Measurements from ENCODE around the gene PTPN21. TPM values are rescaled to one million over a fixed set of nuclear protein-coding genes. Genes with fewer than 3 reads are reported as not detected.

The PTPN21 gene
- total and polyA plus RNA-seq, 4 donors: 2.1 to 7.2 (median 3.1) TPM

DNA sequence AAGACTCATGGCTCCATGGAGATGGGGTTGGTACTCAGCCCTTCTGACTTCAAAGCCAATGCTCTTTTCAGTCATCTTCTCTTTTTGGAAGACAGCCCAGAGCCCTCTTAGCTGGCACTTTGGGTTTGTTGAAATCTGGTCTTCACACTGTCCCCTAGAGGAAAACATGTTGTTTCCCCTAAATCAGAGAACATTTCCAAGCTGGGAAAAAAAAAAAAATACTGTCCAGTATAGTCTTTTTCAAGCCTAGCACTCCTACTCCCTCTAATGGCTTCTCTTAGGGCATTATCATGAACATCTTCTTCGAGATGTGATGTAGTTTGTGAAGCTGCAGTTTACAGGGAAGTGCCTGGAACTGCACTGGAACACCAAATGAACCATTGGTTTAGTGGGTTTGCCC is 5.0 kb upstream of the PTPN21 start (continued):
- TF ChIP-seq ZBTB33 (IDR thresholded peaks at IDR 0.05): no peak
- no peak for TF ChIP-seq GABPA (IDR thresholded peaks at IDR 0.05 in 1 of 2, conservative IDR thresholded peaks at IDR 0.05 in 1 of 2)
- TF ChIP-seq YY1 (IDR thresholded peaks at IDR 0.05): no peak

DNA sequence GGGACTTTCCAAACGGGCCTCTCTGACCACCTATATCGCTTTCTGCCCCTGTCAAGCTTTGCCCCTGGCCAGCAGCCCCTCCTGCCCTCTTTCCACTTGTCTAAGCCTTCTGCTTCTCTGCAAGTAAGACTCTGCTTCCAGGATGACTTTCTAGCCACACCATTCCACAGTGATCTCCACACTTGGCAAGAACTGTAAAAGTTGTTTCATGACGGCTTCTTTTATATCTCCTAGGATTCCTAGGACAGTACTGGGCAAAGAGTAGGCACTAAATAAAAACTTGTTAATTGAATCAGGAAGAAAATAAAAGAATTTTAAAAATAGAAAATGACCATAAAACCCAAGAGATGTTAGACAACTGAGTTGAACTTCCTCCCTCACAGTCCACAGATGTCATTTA is 1.8 kb upstream of the PTPN21 start:
- no peaks in the 10 kb centered on the region for H3K27me3 ChIP-seq (ENCODE audit: control insufficient read depth in 4 of 4, insufficient read depth in 4 of 4, low read length in 3 of 4)
- no peaks in the 10 kb centered on the region for H3K9me3 ChIP-seq (ENCODE audit: control insufficient read depth in 4 of 4, low read length in 3 of 4)
- H3K27ac ChIP-seq (ENCODE audit: low read depth in 1 of 2, low read length in 2 of 2): no peak overlapping the region
- WGBS: 69% methylated on average over 3 of the region's 3 CpGs
- no peaks in the 10 kb centered on the region for H3K36me3 ChIP-seq (ENCODE audit: control insufficient read depth in 4 of 4, insufficient read depth in 3 of 4, low read depth in 1 of 4, low read length in 3 of 4)
- DNase-seq (ENCODE audit: low spot score): no peak
- H3K9ac ChIP-seq (ENCODE audit: low read depth in 1 of 2, low read length in 2 of 2): no peak overlapping the region
- TF ChIP-seq TAF1 (conservative IDR thresholded peaks at IDR 0.05) (no peak), FOXA2 (IDR thresholded peaks at IDR 0.05) (no peak), RXRA (IDR thresholded peaks at IDR 0.05) (no peak), EGR1 (IDR thresholded peaks at IDR 0.05; ENCODE audit: low read depth in 2 of 2) (no peak), ZBTB33 (IDR thresholded peaks at IDR 0.05) (no peak), GABPA (IDR thresholded peaks at IDR 0.05 in 1 of 2, conservative IDR thresholded peaks at IDR 0.05 in 1 of 2) (no peak), FOXA1 (IDR thresholded peaks at IDR 0.05) (no peak), JUND (IDR thresholded peaks at IDR 0.05) (no peak)
- TF ChIP-seq, protein P1, sequence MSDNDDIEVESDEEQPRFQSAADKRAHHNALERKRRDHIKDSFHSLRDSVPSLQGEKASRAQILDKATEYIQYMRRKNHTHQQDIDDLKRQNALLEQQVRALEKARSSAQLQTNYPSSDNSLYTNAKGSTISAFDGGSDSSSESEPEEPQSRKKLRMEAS (IDR thresholded peaks at IDR 0.05): no peak
- TF ChIP-seq, protein P2, sequence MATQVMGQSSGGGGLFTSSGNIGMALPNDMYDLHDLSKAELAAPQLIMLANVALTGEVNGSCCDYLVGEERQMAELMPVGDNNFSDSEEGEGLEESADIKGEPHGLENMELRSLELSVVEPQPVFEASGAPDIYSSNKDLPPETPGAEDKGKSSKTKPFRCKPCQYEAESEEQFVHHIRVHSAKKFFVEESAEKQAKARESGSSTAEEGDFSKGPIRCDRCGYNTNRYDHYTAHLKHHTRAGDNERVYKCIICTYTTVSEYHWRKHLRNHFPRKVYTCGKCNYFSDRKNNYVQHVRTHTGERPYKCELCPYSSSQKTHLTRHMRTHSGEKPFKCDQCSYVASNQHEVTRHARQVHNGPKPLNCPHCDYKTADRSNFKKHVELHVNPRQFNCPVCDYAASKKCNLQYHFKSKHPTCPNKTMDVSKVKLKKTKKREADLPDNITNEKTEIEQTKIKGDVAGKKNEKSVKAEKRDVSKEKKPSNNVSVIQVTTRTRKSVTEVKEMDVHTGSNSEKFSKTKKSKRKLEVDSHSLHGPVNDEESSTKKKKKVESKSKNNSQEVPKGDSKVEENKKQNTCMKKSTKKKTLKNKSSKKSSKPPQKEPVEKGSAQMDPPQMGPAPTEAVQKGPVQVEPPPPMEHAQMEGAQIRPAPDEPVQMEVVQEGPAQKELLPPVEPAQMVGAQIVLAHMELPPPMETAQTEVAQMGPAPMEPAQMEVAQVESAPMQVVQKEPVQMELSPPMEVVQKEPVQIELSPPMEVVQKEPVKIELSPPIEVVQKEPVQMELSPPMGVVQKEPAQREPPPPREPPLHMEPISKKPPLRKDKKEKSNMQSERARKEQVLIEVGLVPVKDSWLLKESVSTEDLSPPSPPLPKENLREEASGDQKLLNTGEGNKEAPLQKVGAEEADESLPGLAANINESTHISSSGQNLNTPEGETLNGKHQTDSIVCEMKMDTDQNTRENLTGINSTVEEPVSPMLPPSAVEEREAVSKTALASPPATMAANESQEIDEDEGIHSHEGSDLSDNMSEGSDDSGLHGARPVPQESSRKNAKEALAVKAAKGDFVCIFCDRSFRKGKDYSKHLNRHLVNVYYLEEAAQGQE (IDR thresholded peaks at IDR 0.05): no peak
- TF ChIP-seq, protein P3, sequence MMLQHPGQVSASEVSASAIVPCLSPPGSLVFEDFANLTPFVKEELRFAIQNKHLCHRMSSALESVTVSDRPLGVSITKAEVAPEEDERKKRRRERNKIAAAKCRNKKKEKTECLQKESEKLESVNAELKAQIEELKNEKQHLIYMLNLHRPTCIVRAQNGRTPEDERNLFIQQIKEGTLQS (IDR thresholded peaks at IDR 0.05): no peak
- TF ChIP-seq, protein P4, sequence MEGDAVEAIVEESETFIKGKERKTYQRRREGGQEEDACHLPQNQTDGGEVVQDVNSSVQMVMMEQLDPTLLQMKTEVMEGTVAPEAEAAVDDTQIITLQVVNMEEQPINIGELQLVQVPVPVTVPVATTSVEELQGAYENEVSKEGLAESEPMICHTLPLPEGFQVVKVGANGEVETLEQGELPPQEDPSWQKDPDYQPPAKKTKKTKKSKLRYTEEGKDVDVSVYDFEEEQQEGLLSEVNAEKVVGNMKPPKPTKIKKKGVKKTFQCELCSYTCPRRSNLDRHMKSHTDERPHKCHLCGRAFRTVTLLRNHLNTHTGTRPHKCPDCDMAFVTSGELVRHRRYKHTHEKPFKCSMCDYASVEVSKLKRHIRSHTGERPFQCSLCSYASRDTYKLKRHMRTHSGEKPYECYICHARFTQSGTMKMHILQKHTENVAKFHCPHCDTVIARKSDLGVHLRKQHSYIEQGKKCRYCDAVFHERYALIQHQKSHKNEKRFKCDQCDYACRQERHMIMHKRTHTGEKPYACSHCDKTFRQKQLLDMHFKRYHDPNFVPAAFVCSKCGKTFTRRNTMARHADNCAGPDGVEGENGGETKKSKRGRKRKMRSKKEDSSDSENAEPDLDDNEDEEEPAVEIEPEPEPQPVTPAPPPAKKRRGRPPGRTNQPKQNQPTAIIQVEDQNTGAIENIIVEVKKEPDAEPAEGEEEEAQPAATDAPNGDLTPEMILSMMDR (IDR thresholded peaks at IDR 0.05; ENCODE audit: low read depth, low read length, missing input control): no peak
- peaks cover 0 to 32% (median 26%) of the 10 kb centered on the region in 4 donors for H3K4me1 ChIP-seq (ENCODE audit: control insufficient read depth in 4 of 4, insufficient read depth in 4 of 4, low read length in 3 of 4)
- no peak overlapping the region for H3K4me3 ChIP-seq (ENCODE audit: low read depth in 1 of 3, low read length in 3 of 3)
